Embryonic facial prominence (tissue), 1 donor: ENCODE measurements around the gene MRC2.

Source experiments
- DNase-seq: peaks from one replicate; pipeline ENCODE4 v3.0.0-alpha.2; 2016; ENCODE audit errors: extremely low spot score

Gene MRC2

GRCh38 chr17:62631936-62632924 is 4.8 kb downstream of the MRC2 start:
- DNase-seq = no peak

GRCh38 chr17:62637809-62638208 is 10.3 kb downstream of the MRC2 start:
- DNase-seq = no peak

- no peak for DNase-seq
These were observed 13.7 kb downstream of the MRC2 start for GRCh38 chr17:62641153-62641552.

GRCh38 chr17:62641951-62642350 is 14.5 kb downstream of the MRC2 start:
- DNase-seq = no peak

GRCh38 chr17:62643496-62643895 is 16.0 kb downstream of the MRC2 start:
- no peak for DNase-seq

GRCh38 chr17:62644487-62645173 is 17.2 kb downstream of the MRC2 start:
- no peak for DNase-seq

GRCh38 chr17:62648251-62648955 is 20.9 kb downstream of the MRC2 start:
- DNase-seq = no peak

- DNase-seq = no peak
These were observed 21.5 kb downstream of the MRC2 start for GRCh38 chr17:62648956-62649294.

- DNase-seq = no peak
These were observed 22.1 kb downstream of the MRC2 start for GRCh38 chr17:62649570-62649969.

- DNase-seq = no peak
These were observed 23.1 kb downstream of the MRC2 start for GRCh38 chr17:62650587-62650986.

- DNase-seq = no peak
These were observed 25.0 kb downstream of the MRC2 start for GRCh38 chr17:62652251-62653001.

GRCh38 chr17:62653002-62653825 is 25.7 kb downstream of the MRC2 start:
- DNase-seq = no peak

GRCh38 chr17:62653826-62654761 is 26.6 kb downstream of the MRC2 start:
- DNase-seq = no peak

- no peak for DNase-seq
These were observed 28.2 kb downstream of the MRC2 start for GRCh38 chr17:62655656-62656055.

GRCh38 chr17:62656446-62656845 is 29.0 kb downstream of the MRC2 start:
- DNase-seq = no peak

GRCh38 chr17:62657145-62657665 is 29.7 kb downstream of the MRC2 start:
- no peak for DNase-seq

- DNase-seq = no peak
These were observed 30.2 kb downstream of the MRC2 start for GRCh38 chr17:62657690-62658089.

GRCh38 chr17:62658136-62658920 is 30.9 kb downstream of the MRC2 start:
- DNase-seq = no peak
